Endothelial cell of umbilical vein (primary cell): ENCODE data around the gene CEP164. TPM values are rescaled to one million over a fixed set of nuclear protein-coding genes. Genes with fewer than 3 reads are reported as not detected.

Source experiments
- BruUV-seq: library from RNA; stranded (reverse); fragments of 400-500 nt; replicated peaks from 2 replicates; lab custom pipeline; 2021; lab: Mats Ljungman, UMichigan
- CTCF ChIA-PET: fragments of 300-600, 350-600 bp; sonication (Branson Sonifier 250); formaldehyde crosslinking; loops from one replicate; lab custom pipeline; 2021; ENCODE audit warnings: antibody characterized with exemption, inconsistent platforms; lab: Charles Lee
- POLR2A ChIA-PET: fragments of 300-600, 350-600 bp; sonication (Branson Sonifier 250); formaldehyde crosslinking; loops from one replicate; lab custom pipeline; 2021; ENCODE audit warnings: antibody characterized with exemption, inconsistent platforms; lab: Charles Lee
- DNase-seq: peaks from one replicate; pipeline ENCODE4 v3.0.0-alpha.2; 2011; ENCODE audit warnings: low read depth, low spot score
- FAIRE-seq: peaks from 2 replicates; lab custom pipeline; 2011; peaks lifted over from hg19 to GRCh38; lab: Jason Lieb, UNC
- H2AFZ ChIP-seq: 2 replicates; pipeline ENCODE4 v1.6.0; 2012; ENCODE audit warnings: low read depth, low read length, control low read depth, inconsistent platforms
- H3K27ac ChIP-seq: 2 replicates; pipeline ENCODE4 v1.5.1; 2011; ENCODE audit warnings: low read depth, mild to moderate bottlenecking, control low read depth, low read length, moderate library complexity; ENCODE audit not compliant: insufficient read depth
- H3K27me3 ChIP-seq, 2 experiments: 2 replicates each; pipeline versions ENCODE4 v1.6.0 to v1.6.1; 2011; ENCODE audit warnings: low read length in 2 of 2, mixed read lengths in 1 of 2; ENCODE audit not compliant: control insufficient read depth in 2 of 2, insufficient read depth in 2 of 2
- H3K36me3 ChIP-seq, 2 experiments: 2 replicates in 1 of 2; 3 replicates in 1 of 2; pipeline ENCODE4 v1.5.1; 2011; ENCODE audit warnings: low read length in 2 of 2, mild to moderate bottlenecking in 1 of 2, moderate library complexity in 1 of 2; ENCODE audit not compliant: control insufficient read depth in 2 of 2, insufficient read depth in 2 of 2; ENCODE audit errors: extremely low read depth in 1 of 2
- H3K4me1 ChIP-seq: 3 replicates; pipeline ENCODE4 v1.5.1; 2011; ENCODE audit warnings: mild to moderate bottlenecking, low read length; ENCODE audit not compliant: control insufficient read depth, insufficient read depth; ENCODE audit errors: extremely low read depth
- H3K4me2 ChIP-seq: 2 replicates; pipeline ENCODE4 v1.6.1; 2011; ENCODE audit warnings: low read length, control low read depth, mixed read lengths; ENCODE audit not compliant: insufficient read depth
- H3K4me3 ChIP-seq, 3 experiments: fragments of 200-600 bp in 1 of 3; sonication (generic), shearing (Covaris generic) in 1 of 3; replicated peaks in 1 of 3; 2 replicates each; pipeline ENCODE4 v1.5.1; 2011 to 2016; ENCODE audit warnings: control low read depth in 3 of 3, low read length in 3 of 3, mild to moderate bottlenecking in 2 of 3, inconsistent platforms in 1 of 3, low read depth in 1 of 3, moderate library complexity in 1 of 3; ENCODE audit not compliant: insufficient read depth in 1 of 3
- H3K79me2 ChIP-seq: 2 replicates; pipeline ENCODE4 v1.6.0; 2012; ENCODE audit warnings: low read length, inconsistent platforms; ENCODE audit not compliant: control insufficient read depth, insufficient read depth
- H3K9ac ChIP-seq: replicated peaks from 2 replicates; pipeline ENCODE3; 2011; ENCODE audit warnings: low read length, control low read depth; ENCODE audit not compliant: insufficient read depth; ENCODE audit errors: extremely low read depth
- H3K9me1 ChIP-seq: replicated peaks from 3 replicates; pipeline ENCODE4 v1.6.0; 2011; ENCODE audit warnings: mild to moderate bottlenecking, low read length; ENCODE audit not compliant: control insufficient read depth, insufficient read depth; ENCODE audit errors: extremely low read depth
- H3K9me3 ChIP-seq: replicated peaks from 2 replicates; pipeline ENCODE4 v1.5.1; 2012; ENCODE audit warnings: low read length, inconsistent platforms; ENCODE audit not compliant: control insufficient read depth, insufficient read depth
- H4K20me1 ChIP-seq: replicated peaks from 2 replicates; pipeline ENCODE3; 2011; ENCODE audit warnings: mild to moderate bottlenecking, low read length; ENCODE audit not compliant: control insufficient read depth, insufficient read depth; ENCODE audit errors: extremely low read depth
- EZH2 ChIP-seq: IDR thresholded peaks from 2 replicates; pipeline ENCODE4 v1.6.1; 2012; ENCODE audit warnings: borderline replicate concordance, low read depth, mild to moderate bottlenecking, moderate library complexity, low read length, inconsistent platforms; ENCODE audit not compliant: severe bottlenecking
- FOS ChIP-seq: IDR thresholded peaks from 2 replicates; pipeline ENCODE4 v1.6.1; 2011; ENCODE audit warnings: mild to moderate bottlenecking, low read length, moderate library complexity, borderline replicate concordance; ENCODE audit not compliant: insufficient read depth
- GATA2 ChIP-seq: IDR thresholded peaks from 2 replicates; pipeline ENCODE4 v1.7.0; 2011; ENCODE audit warnings: low read depth, mild to moderate bottlenecking, moderate library complexity, mixed read lengths, low read length; ENCODE audit not compliant: insufficient read length, insufficient read depth
- JUN ChIP-seq: IDR thresholded peaks from 2 replicates; pipeline ENCODE4 v1.6.1; 2011; ENCODE audit warnings: borderline replicate concordance, low read depth; ENCODE audit not compliant: insufficient read length, insufficient read depth
- MAX ChIP-seq: IDR thresholded peaks from 2 replicates; pipeline ENCODE4 v1.6.1; 2011; ENCODE audit not compliant: insufficient read depth, insufficient read length
- MYC ChIP-seq: IDR thresholded peaks from one replicate; pipeline ENCODE4 v1.6.1; 2011; ENCODE audit warnings: mild to moderate bottlenecking, low read depth, low read length
- POLR2A ChIP-seq: IDR thresholded peaks from 2 replicates; pipeline ENCODE4 v1.6.1; 2012; ENCODE audit warnings: low read depth, mild to moderate bottlenecking, control low read depth, low read length
- POLR2AphosphoS5 ChIP-seq: IDR thresholded peaks from 2 replicates; pipeline ENCODE4 v1.6.1; 2012; ENCODE audit warnings: low read depth, mild to moderate bottlenecking, control low read depth, low read length, moderate library complexity; ENCODE audit not compliant: insufficient read depth
- dilution Hi-C: fragments of 300-500 bp; cut with MboI; formaldehyde crosslinking; loops from one replicate; pipeline ENCODE4 v1.15.0; 2019; ENCODE audit warnings: low sequenced_read_pairs; ENCODE audit not compliant: extremely low pct_ligation_motif_present
- intact Hi-C: fragments of 100-400 bp; cut with micrococcal nuclease; formaldehyde crosslinking; loops from one replicate; pipeline ENCODE4 v1.10.0; 2022
- polyA plus RNA-seq, 4 experiments: library from polyadenylated mRNA; depleted of rRNA in 3 of 4; stranded (reverse) in 3 of 4; unstranded in 1 of 4; fragments of >200 nt; gene quantifications; 2 replicates each; pipeline versions ENCODE4 v1.2.1 to v1.2.3, GENCODE V29; 2011 to 2012; ENCODE audit warnings: missing spikeins in 1 of 4
- total RNA-seq: library from RNA; stranded (reverse); gene quantifications from 2 replicates; pipeline ENCODE4 v1.2.3, GENCODE V29; 2021
- TF ChIP-seq, protein P1 (sequence below), 2 donors: IDR thresholded peaks; 1 replicate in 1 of 2; 2 replicates in 1 of 2; pipeline ENCODE4 v1.5.1; 2011; ENCODE audit warnings: low read length in 2 of 2, mild to moderate bottlenecking in 2 of 2, moderate library complexity in 2 of 2, control low read depth in 1 of 2, inconsistent platforms in 1 of 2, low read depth in 1 of 2; ENCODE audit not compliant: insufficient read depth in 1 of 2; ENCODE audit errors: extremely low read depth in 1 of 2

The CEP164 gene
- total and polyA plus RNA-seq, 2 donors (not counting 3 experiments of a cell fraction or from before 2014, with no cell fraction given) = 22.7 to 48.4 TPM

- ChIA-PET CTCF (no interaction called here), POLR2A (no interaction called here)
- intact Hi-C loops (no loop called here), dilution Hi-C loops (no loop called here)
- no peaks in the 10 kb centered on the region for H3K9me1 ChIP-seq
- no peak overlapping the region for H3K27ac ChIP-seq
- no peaks in the 10 kb centered on the region for H3K79me2 ChIP-seq
- DNase-seq (no peak), FAIRE-seq (no peak)
- no peaks in the 10 kb centered on the region for H3K4me1 ChIP-seq
- no peaks in the 10 kb centered on the region for H3K36me3 ChIP-seq
- no peak overlapping the region for H2AFZ ChIP-seq
- H3K9ac ChIP-seq = no peak overlapping the region
- H3K4me2 ChIP-seq = no peak overlapping the region
- TF ChIP-seq JUN = no peak
- no peak for TF ChIP-seq EZH2
- no peak for TF ChIP-seq GATA2
- no peak overlapping the region for H3K4me3 ChIP-seq
- no peaks in the 10 kb centered on the region for H3K27me3 ChIP-seq
- H4K20me1 ChIP-seq = no peaks in the 10 kb centered on the region
- BruUV-seq = no TSS peak
- no peaks in the 10 kb centered on the region for H3K9me3 ChIP-seq
Measured at GRCh38 chr11:117300283-117300663, 27.4 kb upstream of the CEP164 start.

DNA sequence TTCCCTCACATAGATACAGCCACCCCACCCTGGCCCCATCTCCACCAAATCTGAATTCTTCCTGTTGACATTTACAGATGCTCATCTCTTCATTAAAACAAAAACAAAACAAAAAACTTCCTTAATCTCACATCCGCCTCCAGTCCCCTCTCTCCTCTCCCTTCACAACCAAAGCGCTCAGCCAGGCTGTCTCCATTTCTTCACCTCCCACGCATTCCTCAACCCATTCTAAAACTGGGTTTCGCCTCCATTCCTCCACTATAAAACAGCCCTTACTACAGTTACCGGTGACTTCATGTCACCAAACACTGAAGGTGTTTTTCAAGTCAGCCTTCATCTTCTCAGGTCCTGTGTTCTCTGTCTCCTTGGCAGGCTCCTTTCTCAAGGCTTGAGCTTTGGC lies 26.9 kb upstream of the CEP164 start:
- H2AFZ ChIP-seq = no peak overlapping the region

More for the DNA sequence above, 26.9 kb upstream of the CEP164 start:
- H3K27me3 ChIP-seq = no peaks in the 10 kb centered on the region
- H3K9ac ChIP-seq = no peak overlapping the region
- POLR2A ChIA-PET = no interaction called here
- no peaks in the 10 kb centered on the region for H3K4me1 ChIP-seq
- H3K4me2 ChIP-seq = no peak overlapping the region
- intact Hi-C loops (no loop called here), dilution Hi-C loops (no loop called here)
- DNase-seq (no peak), FAIRE-seq (no peak)
- H4K20me1 ChIP-seq = no peaks in the 10 kb centered on the region
- H3K36me3 ChIP-seq = no peaks in the 10 kb centered on the region
- CTCF ChIA-PET = no interaction called here
- no peaks in the 10 kb centered on the region for H3K9me1 ChIP-seq
- H3K79me2 ChIP-seq = no peaks in the 10 kb centered on the region
- no peak overlapping the region for H3K4me3 ChIP-seq
- no peaks in the 10 kb centered on the region for H3K9me3 ChIP-seq
- H3K27ac ChIP-seq = no peak overlapping the region
- no TSS peak for BruUV-seq
- TF ChIP-seq FOS (no peak), EZH2 (no peak), POLR2A (no peak), JUN (no peak), MYC (no peak), GATA2 (no peak), POLR2AphosphoS5 (no peak), MAX (no peak)
- TF ChIP-seq, protein P1, sequence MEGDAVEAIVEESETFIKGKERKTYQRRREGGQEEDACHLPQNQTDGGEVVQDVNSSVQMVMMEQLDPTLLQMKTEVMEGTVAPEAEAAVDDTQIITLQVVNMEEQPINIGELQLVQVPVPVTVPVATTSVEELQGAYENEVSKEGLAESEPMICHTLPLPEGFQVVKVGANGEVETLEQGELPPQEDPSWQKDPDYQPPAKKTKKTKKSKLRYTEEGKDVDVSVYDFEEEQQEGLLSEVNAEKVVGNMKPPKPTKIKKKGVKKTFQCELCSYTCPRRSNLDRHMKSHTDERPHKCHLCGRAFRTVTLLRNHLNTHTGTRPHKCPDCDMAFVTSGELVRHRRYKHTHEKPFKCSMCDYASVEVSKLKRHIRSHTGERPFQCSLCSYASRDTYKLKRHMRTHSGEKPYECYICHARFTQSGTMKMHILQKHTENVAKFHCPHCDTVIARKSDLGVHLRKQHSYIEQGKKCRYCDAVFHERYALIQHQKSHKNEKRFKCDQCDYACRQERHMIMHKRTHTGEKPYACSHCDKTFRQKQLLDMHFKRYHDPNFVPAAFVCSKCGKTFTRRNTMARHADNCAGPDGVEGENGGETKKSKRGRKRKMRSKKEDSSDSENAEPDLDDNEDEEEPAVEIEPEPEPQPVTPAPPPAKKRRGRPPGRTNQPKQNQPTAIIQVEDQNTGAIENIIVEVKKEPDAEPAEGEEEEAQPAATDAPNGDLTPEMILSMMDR (IDR thresholded peaks at IDR 0.05; ENCODE audit: extremely low read depth in 1 of 2, insufficient read depth in 1 of 2, low read depth in 1 of 2, low read length in 2 of 2) = no peak
